AG10803 (cell line): ENCODE data around the gene GPATCH1.

ENCODE experiments used
- DNase-seq: peaks from one replicate; pipeline ENCODE4 v3.0.0; 2010; ENCODE audit warnings: low read depth
- H3K4me3 ChIP-seq: 2 replicates; pipeline ENCODE4 v1.5.1; 2011; ENCODE audit warnings: mild to moderate bottlenecking, low read length, control low read depth
- CTCF ChIP-seq: conservative IDR thresholded peaks from 2 replicates; pipeline ENCODE4 v1.5.1; 2011; ENCODE audit warnings: mild to moderate bottlenecking, low read length, control low read depth, inconsistent platforms

GPATCH1 gene

DNA sequence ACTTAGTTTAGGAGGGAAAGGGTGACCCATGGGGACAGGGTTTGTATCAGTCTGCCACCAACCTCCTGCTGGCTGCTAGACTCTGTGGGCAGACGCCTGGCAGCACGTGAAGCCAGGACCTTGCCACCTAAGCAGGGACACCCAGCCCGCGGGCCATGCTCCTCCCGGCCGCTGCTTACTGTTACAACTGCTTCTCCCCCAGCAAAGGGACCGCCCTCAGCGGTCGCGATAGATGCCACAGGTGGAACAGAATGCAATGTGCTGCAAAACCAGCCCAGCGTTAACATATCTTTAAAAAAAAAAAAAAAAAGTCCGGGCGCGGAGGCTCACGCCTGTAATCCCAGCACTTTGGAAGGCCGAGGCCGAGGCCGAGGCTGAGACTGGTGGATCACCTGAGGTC, 14.4 kb upstream of the GPATCH1 start:
- H3K4me3 ChIP-seq = no peak overlapping the region
- TF ChIP-seq CTCF = no peak
- DNase-seq = no peak

DNA sequence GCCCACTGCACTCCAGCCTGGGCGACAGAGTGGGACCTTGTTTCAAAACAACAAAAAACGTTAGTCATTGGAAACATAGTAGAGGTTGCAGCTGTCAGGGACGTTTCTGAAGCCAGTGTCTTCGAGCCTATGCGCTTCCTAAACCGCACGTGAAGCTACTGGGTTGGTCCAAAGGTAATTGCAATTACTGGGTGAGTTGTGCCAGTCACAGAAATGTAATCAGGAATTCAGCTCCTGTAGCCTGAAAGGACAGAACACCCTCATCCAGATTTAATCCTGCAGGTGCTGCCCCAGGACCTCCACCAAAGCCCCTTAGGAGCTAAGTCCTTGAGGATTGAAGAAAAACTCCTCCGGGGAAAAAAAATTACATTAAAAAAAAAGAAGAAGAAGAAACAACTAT, 13.9 kb upstream of the GPATCH1 start:
- DNase-seq = no peak
- no peak overlapping the region for H3K4me3 ChIP-seq

DNA sequence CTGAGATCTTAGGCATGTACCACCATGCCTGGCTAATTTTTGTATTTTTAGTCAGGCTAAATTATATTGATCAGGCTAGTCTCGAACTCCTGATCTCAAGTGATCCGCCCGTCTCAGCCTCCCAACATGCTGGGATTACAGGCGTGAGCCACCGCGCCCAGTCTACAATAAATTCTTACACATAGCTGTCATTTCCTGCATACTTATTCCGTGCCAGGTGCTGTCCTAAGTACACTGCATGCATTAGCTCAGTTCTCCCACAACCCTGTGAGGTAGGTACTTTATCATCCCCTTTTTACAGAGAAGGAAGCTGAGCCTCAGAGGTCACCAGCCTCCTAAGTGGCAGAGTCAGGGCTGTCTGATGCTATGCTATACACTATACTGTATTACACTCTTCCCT, 9.1 kb upstream of the GPATCH1 start:
- no peak for TF ChIP-seq CTCF
- H3K4me3 ChIP-seq = no peak overlapping the region
- DNase-seq = no peak

More for the DNA sequence above, 13.9 kb upstream of the GPATCH1 start:
- TF ChIP-seq CTCF = no peak

- TF ChIP-seq CTCF = no peak
- H3K4me3 ChIP-seq = no peak overlapping the region
- DNase-seq = no peak
Measured at GRCh38 chr19:33075519-33075918, 5.5 kb upstream of the GPATCH1 start.

GRCh38 chr19:33085570-33086128, 4.7 kb downstream of the GPATCH1 start:
- no peak for DNase-seq
- no peak overlapping the region for H3K4me3 ChIP-seq
- no peak for TF ChIP-seq CTCF

DNA sequence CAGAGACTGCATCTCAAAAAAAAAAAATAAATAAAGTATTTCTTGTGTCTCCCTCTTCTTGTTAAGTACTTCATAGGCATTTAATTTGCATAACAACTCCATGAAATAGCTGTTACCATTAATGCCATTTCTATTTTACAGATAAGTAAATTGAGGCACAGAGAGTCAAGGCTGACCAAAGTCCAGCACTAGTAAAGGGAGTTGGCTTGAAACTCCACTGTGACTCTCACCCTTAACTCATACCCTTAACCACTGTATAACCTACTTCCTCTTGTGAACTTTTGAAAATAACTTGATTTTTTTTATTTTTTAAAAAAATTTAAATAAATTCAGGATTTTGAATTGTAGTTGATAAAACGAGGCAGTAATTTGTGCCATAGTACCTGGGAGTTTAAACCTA, 6.0 kb downstream of the GPATCH1 start:
- no peak for DNase-seq
- H3K4me3 ChIP-seq = no peak overlapping the region
- no peak for TF ChIP-seq CTCF

DNA sequence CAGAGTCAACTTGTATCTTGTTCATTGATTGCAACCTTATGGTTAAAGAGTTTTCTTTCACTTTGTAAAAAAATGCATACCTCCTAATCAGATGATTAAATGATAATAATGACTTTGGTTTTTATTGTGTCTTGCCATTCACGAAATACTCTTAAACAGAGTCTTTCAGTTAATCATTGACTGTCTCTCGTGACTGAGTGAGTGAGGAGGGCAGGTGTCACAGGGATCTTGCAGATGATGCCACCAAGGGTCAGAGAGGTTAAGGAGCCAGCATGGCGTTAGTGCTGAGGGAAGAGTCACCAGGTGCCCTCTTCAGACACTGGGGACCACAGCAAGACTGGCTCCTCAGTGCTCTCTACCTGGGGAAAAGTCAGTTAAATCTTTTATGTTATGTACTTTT, 8.0 kb downstream of the GPATCH1 start:
- DNase-seq = no peak
- no peak overlapping the region for H3K4me3 ChIP-seq
- no peak for TF ChIP-seq CTCF
